DOHH2 (cell line): Measurements from ENCODE around the gene TCFL5.

Experiments used
- H3F3A ChIP-seq: fragments of 200-600 bp; sonication (generic), shearing (Covaris generic); 2 replicates; pipeline ENCODE4 v1.6.0; 2016; ENCODE audit warnings: antibody characterized with exemption, mild to moderate bottlenecking; ENCODE audit not compliant: control insufficient read depth, insufficient read depth
- H3K27ac ChIP-seq: fragments of 200-600 bp; sonication (generic); 2 replicates; pipeline ENCODE4 v1.5.1; 2014; ENCODE audit warnings: low read depth, mild to moderate bottlenecking, low read length, moderate library complexity
- H3K27me3 ChIP-seq: fragments of 200-600 bp; sonication (generic); 2 replicates; pipeline ENCODE4 v1.6.1; 2014; ENCODE audit warnings: mild to moderate bottlenecking, low read length, mixed read lengths; ENCODE audit not compliant: control insufficient read depth
- H3K36me3 ChIP-seq: fragments of 200-600 bp; sonication (generic); 2 replicates; pipeline ENCODE4 v1.6.1; 2014; ENCODE audit warnings: mild to moderate bottlenecking, low read length, moderate library complexity, mixed read lengths; ENCODE audit not compliant: control insufficient read depth
- H3K4me1 ChIP-seq: fragments of 200-600 bp; sonication (generic); 2 replicates; pipeline ENCODE4 v1.6.1; 2014; ENCODE audit warnings: mild to moderate bottlenecking, low read length, mixed read lengths; ENCODE audit not compliant: control insufficient read depth
- H3K4me2 ChIP-seq: fragments of 200-600 bp; sonication (generic); 2 replicates; pipeline ENCODE4 v1.6.0; 2014; ENCODE audit warnings: mild to moderate bottlenecking, low read length, moderate library complexity
- H3K4me3 ChIP-seq: fragments of 200-600 bp; sonication (generic); 2 replicates; pipeline ENCODE4 v1.5.1; 2014; ENCODE audit warnings: mild to moderate bottlenecking, low read length, mixed read lengths
- H3K79me2 ChIP-seq: fragments of 200-600 bp; sonication (generic); 2 replicates; pipeline ENCODE4 v1.6.1; 2014; ENCODE audit warnings: mild to moderate bottlenecking, low read length, mixed read lengths; ENCODE audit not compliant: control insufficient read depth
- H3K9me2 ChIP-seq: fragments of 200-600 bp; sonication (generic); replicated peaks from 2 replicates; pipeline ENCODE4 v1.6.1; 2014; ENCODE audit warnings: mild to moderate bottlenecking, low read length, mixed read lengths; ENCODE audit not compliant: control insufficient read depth
- H3K9me3 ChIP-seq: fragments of 200-600 bp; sonication (generic); 2 replicates; pipeline ENCODE4 v1.6.1; 2014; ENCODE audit warnings: antibody characterized with exemption, low read length, mixed read lengths; ENCODE audit not compliant: control insufficient read depth, insufficient read depth
- H4K20me1 ChIP-seq: fragments of 200-600 bp; sonication (generic); 2 replicates; pipeline ENCODE4 v1.6.0; 2014; ENCODE audit warnings: low read depth, mild to moderate bottlenecking, antibody characterized with exemption, low read length, moderate library complexity; ENCODE audit not compliant: control insufficient read depth, insufficient read depth
- EZH2phosphoT487 ChIP-seq: fragments of 200-600 bp; sonication (generic); IDR thresholded peaks from 2 replicates; pipeline ENCODE4 v1.6.1; 2017; ENCODE audit warnings: borderline replicate concordance, mild to moderate bottlenecking, antibody characterized with exemption, low read length, moderate library complexity, mixed read lengths
- TF ChIP-seq, protein P1 (sequence below): fragments of 200-600 bp; sonication (generic); IDR thresholded peaks from one replicate; pipeline ENCODE4 v1.5.1; 2014; ENCODE audit warnings: antibody characterized with exemption, mild to moderate bottlenecking, low read depth, low read length; ENCODE audit not compliant: poor library complexity, severe bottlenecking

TCFL5 gene

DNA sequence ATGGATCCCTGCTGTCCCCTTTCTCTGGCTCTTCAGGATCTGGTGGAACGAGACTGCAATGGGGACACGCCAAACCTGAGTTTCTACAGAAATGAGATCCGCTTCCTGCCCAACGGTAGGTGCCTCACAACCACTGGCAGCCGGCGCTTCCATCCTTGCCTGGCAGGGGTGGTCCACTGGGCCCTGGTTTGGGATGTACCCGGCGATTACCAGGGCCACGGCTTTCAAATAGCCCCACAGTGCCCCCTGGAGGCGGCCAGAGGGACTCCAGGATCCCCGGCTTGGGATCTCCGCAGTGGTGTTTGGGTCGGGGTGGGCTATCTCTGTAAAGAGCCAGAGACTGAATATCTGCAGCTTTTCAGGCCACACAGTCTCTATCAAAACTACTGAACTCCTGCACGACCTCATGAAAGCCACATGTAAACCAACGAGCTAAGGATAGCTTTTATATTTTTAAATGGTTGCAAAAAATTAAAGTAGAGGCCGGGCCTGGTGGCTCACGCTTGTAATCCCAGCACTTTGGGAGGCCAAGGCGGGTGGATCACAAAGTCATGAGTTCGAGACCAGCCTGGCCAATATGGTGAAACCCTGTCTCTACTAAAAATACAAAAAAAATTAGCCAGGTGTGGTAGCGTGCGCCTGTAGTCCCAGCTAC lies 53.3 kb downstream of the TCFL5 start:
- Histone ChIP-seq H3K36me3 (peaks cover 66% of the 10 kb centered on the region), H3K4me2 (no peak overlapping the region), H4K20me1 (peaks cover 14% of the 10 kb centered on the region), H3K4me1 (peaks cover 33% of the 10 kb centered on the region), H3K79me2 (peaks cover 41% of the 10 kb centered on the region), H3K4me3 (no peak overlapping the region), H3K9me2 (no peaks in the 10 kb centered on the region), H3K9me3 (no peaks in the 10 kb centered on the region), H3K27ac (no peak overlapping the region), H3K27me3 (no peaks in the 10 kb centered on the region), H3F3A (0 out of 2 replicates have a peak, but pooled peaks cover 2% of the 10 kb centered on the region)
- TF ChIP-seq EZH2phosphoT487, result no peak
- TF ChIP-seq, protein P1, sequence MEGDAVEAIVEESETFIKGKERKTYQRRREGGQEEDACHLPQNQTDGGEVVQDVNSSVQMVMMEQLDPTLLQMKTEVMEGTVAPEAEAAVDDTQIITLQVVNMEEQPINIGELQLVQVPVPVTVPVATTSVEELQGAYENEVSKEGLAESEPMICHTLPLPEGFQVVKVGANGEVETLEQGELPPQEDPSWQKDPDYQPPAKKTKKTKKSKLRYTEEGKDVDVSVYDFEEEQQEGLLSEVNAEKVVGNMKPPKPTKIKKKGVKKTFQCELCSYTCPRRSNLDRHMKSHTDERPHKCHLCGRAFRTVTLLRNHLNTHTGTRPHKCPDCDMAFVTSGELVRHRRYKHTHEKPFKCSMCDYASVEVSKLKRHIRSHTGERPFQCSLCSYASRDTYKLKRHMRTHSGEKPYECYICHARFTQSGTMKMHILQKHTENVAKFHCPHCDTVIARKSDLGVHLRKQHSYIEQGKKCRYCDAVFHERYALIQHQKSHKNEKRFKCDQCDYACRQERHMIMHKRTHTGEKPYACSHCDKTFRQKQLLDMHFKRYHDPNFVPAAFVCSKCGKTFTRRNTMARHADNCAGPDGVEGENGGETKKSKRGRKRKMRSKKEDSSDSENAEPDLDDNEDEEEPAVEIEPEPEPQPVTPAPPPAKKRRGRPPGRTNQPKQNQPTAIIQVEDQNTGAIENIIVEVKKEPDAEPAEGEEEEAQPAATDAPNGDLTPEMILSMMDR, result peak; percentile 95

DNA sequence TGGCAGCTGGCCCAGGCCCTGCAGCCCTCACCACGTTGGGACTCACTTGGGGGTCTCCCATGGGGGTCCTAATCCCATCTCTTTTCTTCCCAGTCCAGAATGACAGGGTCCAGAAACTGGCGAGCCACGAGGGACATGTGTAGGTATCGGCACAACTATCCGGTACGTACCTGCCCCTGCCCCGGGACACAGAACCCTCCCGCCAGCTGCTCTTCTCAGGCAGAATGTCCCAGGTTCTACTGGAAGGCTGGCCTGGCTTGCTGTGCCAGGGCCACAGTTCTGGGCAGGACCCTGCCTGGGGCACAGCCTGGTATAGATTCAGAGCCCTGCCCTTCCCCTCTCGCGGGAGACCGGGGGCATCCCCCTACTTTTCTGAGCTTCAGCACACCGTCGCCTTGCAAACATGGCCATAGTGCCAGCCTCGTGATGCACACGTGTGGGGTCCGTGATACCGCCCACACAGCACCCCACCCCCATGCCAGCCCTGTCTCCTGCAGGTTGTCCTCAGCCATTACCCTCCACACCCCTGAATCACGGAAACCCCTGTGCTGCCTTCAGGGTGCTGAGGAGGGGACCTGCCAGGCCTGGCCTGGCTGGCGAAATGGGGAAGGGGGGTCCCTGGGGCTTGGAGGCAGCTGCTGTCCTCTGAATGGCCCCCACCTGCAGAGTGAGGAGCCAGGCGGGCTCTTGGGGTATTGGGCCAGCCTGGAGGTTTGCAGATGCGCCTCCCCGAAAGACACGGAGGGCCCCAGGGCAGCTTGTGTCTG lies 54.0 kb downstream of the TCFL5 start:
- Histone ChIP-seq H3K27me3 (no peaks in the 10 kb centered on the region), H3K36me3 (peaks cover 63% of the 10 kb centered on the region), H3K27ac (no peak overlapping the region), H3F3A (0 out of 2 replicates have a peak, but pooled peaks cover 2% of the 10 kb centered on the region), H3K9me2 (no peaks in the 10 kb centered on the region), H3K9me3 (no peaks in the 10 kb centered on the region), H4K20me1 (peaks cover 14% of the 10 kb centered on the region), H3K4me1 (peaks cover 33% of the 10 kb centered on the region), H3K79me2 (peaks cover 41% of the 10 kb centered on the region), H3K4me3 (no peak overlapping the region), H3K4me2 (peak overlapping the region; percentile 90)
- TF ChIP-seq EZH2phosphoT487, result no peak
- TF ChIP-seq, protein P1, result no peak

DNA sequence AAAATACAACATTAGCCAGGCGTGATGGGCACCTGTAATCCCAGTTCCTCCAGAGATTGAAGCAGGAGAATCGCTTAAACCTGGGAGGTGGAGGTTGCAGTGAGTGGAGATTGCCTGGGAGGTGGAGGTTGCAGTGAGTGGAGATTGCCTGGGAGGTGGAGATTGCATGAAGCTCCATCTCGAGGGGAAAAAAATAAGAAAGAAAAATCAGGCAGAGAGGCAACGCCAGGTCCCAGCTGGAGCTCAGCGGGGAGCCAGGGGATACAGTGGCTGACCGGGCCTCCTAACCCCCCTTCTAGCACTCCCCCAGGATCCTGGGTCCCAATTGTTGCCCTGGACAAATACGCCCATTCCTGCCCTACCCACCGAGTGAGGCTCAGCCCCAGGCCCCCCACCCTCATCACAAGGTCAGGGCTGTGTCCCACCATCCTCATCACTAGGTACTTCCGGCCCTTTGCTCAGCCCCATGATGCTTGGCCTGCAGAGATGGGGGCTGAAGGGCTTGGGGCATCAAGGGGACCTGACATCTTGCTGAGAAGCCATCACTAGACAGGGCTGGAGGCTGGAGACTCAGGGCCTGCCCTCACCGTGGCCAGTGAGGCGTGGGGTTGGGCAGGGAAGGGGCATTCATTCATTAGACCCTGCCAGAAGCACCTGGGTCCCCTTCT lies 55.1 kb downstream of the TCFL5 start:
- no peak for TF ChIP-seq EZH2phosphoT487
- TF ChIP-seq, protein P1, result no peak
- peaks cover 52% of the 10 kb centered on the region for H3K36me3 ChIP-seq
- no peaks in the 10 kb centered on the region for H3K9me2 ChIP-seq
- H3K79me2 ChIP-seq, result peaks cover 41% of the 10 kb centered on the region
- peaks cover 33% of the 10 kb centered on the region for H3K4me1 ChIP-seq
- H3F3A ChIP-seq, result 0 out of 2 replicates have a peak, but pooled peaks cover 2% of the 10 kb centered on the region
- no peaks in the 10 kb centered on the region for H3K9me3 ChIP-seq
- peaks cover 14% of the 10 kb centered on the region for H4K20me1 ChIP-seq
- no peaks in the 10 kb centered on the region for H3K27me3 ChIP-seq
- peak overlapping the region; percentile 90 for H3K4me2 ChIP-seq
- no peak overlapping the region for H3K27ac ChIP-seq
- peak overlapping the region; percentile 79 for H3K4me3 ChIP-seq
